IPS DF 6.9 (cell line): ENCODE results near the gene LDLRAD3.

ENCODE experiments used
- DNase-seq: peaks from one replicate; pipeline ENCODE4 v3.0.0-alpha.2; 2013; ENCODE audit warnings: low read depth, low spot score
- H3K27ac ChIP-seq: one replicate; pipeline ENCODE4 v1.5.1; 2013; ENCODE audit warnings: low read length, control low read depth
- H3K27me3 ChIP-seq: 2 replicates; pipeline ENCODE4 v1.6.1; 2013; ENCODE audit warnings: mild to moderate bottlenecking, low read length; ENCODE audit not compliant: control insufficient read depth, insufficient read depth
- H3K36me3 ChIP-seq: 2 replicates; pipeline ENCODE4 v1.6.1; 2013; ENCODE audit warnings: low read length; ENCODE audit not compliant: control insufficient read depth, insufficient read depth
- H3K4me1 ChIP-seq: 2 replicates; pipeline ENCODE4 v1.6.1; 2013; ENCODE audit warnings: low read length; ENCODE audit not compliant: control insufficient read depth, insufficient read depth
- H3K4me3 ChIP-seq: 2 replicates; pipeline ENCODE4 v1.5.1; 2013; ENCODE audit warnings: mild to moderate bottlenecking, low read length
- H3K9me3 ChIP-seq: 2 replicates; pipeline ENCODE4 v1.6.1; 2013; ENCODE audit warnings: low read length, inconsistent platforms; ENCODE audit not compliant: control insufficient read depth, insufficient read depth
- WGBS: extraction: QIAGEN DNeasy Blood & Tissue Kit; methylation state at CpG from one replicate; pipeline ENCODE4 v1.1.7; 2013; ENCODE audit warnings: mixed read lengths, missing lambda C conversion rate; ENCODE audit not compliant: insufficient read length, insufficient coverage; 5-methylcytosine and 5-hydroxymethylcytosine counted together

LDLRAD3 gene

DNA sequence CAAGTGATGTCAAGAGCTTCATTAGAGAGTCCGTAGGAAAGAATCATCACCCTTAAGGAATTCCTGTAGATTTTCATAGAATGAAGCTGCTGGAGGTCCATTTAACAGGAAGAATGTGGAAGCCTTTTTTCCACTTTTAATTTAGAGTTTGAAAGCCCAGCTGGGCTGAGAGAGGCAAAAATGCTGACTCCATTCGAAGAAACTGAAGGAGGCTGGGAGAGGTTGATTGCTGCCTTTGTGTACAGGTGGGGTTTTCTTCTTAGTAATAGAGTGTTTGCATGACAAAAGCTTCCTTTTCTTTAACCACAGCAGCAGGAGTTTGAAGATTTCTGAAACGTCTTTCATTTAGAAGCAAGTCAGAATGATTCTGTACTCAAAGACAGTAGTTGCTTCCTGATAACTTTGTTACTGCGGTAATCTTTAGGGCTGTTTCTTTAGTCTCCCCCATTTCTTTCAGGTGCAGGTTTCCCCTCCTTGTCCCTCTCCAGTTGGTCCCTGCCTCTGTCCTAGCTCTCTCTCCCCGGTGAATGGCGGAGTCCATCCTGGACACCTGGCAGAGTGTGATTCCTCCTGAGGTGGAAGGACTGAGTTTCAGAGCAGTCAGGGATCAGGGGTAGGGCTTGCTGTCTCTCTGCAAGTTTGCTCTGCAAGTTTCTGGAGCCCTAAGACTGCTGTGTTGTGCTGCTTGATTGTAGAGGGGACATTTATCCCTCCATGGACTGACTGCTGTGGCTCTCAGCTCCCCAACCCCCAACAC is 166.2 kb downstream of the LDLRAD3 start:
- H3K9me3 ChIP-seq: no peaks in the 10 kb centered on the region
- peaks cover 9% of the 10 kb centered on the region; the same call in 1 of the 2 replicates for H3K4me1 ChIP-seq
- peak overlapping the region; percentile 90 for H3K27ac ChIP-seq
- no CpG with 5 or more reads among the region's 6 CpGs for WGBS
- peak; percentile 63 for DNase-seq
- H3K4me3 ChIP-seq: no peak overlapping the region
- no peaks in the 10 kb centered on the region for H3K36me3 ChIP-seq
- H3K27me3 ChIP-seq: no peaks in the 10 kb centered on the region

DNA sequence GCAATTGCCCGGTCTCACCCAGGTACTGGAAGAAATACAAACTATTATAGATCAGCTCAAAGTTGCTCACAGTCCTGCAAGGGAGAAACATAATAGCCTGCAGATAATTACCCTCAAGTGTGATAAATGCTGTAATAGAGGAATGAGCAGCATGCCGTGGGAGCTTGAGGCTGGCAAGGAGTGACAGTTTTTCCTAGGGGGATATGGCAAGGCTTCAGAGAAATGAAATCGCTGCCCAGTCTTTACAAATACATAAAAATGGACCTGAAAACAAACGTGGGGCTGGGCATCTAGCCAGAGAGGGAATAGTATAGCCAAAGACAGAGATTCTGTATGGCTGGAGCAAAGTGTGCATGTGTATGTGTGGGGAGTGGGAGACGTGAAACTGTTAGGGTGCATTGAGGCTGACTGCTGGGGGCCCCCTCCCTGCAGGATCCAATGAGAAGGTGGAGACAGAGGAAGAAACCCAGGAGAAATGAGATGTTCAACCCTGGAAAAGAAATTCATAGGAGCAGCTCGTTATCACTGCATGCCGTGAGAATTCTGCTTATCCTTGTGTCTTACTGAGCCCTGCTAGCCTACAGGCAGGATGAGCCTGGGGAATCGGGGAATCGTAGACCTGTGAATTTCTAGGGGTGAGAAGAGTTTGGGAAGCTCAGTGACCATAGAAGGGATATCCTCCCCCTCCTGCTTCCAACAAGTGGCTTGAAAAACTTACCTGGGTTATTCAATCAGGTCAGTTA is 167.0 kb downstream of the LDLRAD3 start:
- Histone ChIP-seq H3K36me3 (0 out of 2 replicates have a peak, but pooled peaks cover 3% of the 10 kb centered on the region), H3K4me3 (no peak overlapping the region), H3K27me3 (no peaks in the 10 kb centered on the region), H3K9me3 (no peaks in the 10 kb centered on the region), H3K27ac (peak overlapping the region; percentile 90), H3K4me1 (peaks cover 3% of the 10 kb centered on the region; the same call in 1 of the 2 replicates)
- DNase-seq: no peak
- WGBS: no CpG with 5 or more reads among the region's 9 CpGs

DNA sequence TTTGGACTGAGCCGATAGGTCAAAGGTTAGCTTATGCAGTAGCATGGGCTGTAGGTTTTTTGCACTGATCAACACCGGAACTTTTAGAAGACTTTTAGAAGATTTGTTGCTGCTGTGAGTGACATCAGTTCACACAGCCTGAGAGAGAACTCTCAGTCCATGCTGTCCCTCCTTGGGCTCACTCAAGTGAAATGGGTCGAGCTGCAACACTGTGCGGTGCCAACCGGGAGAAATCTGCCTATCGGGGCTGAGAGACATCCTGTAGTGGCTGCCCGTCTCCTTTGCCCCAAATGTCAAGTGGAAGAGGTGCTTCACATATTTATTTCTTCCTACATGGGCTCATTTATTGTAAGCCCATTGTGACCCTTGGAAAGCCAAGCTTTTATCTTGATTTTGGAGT is 170.2 kb downstream of the LDLRAD3 start:
- no CpG with 5 or more reads among the region's 7 CpGs for WGBS
- no peaks in the 10 kb centered on the region for H3K9me3 ChIP-seq
- DNase-seq: no peak
- H3K27me3 ChIP-seq: no peaks in the 10 kb centered on the region
- H3K36me3 ChIP-seq: 0 out of 2 replicates have a peak, but pooled peaks cover 3% of the 10 kb centered on the region
- no peak overlapping the region for H3K4me3 ChIP-seq
- H3K27ac ChIP-seq: no peak overlapping the region
- peaks cover 3% of the 10 kb centered on the region; the same call in 1 of the 2 replicates for H3K4me1 ChIP-seq

DNA sequence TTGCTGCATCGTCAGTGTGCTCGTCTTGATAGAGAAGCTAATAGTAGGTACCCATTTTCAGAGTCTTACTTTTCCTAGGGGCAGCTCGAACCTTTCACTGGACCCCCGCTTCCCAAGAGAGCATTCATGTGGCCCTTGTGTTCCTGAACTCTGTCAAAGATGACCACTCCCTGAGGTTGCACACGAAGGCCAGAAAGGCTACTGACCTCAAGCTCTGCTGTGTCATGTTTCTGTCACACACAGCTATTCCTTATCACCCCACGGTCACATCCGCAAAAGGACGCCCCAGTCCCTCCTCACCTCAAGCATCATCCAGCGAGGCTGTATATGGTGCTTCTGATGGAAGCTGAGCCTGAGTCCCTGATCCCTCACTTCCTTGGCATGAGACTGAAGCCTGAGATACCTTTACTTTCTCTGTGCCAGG is 171.5 kb downstream of the LDLRAD3 start:
- Histone ChIP-seq H3K4me3 (no peak overlapping the region), H3K36me3 (0 out of 2 replicates have a peak, but pooled peaks cover 3% of the 10 kb centered on the region), H3K4me1 (peaks cover 2% of the 10 kb centered on the region; the same call in 1 of the 2 replicates), H3K27ac (no peak overlapping the region), H3K9me3 (no peaks in the 10 kb centered on the region), H3K27me3 (no peaks in the 10 kb centered on the region)
- no CpG with 5 or more reads among the region's 9 CpGs for whole genome bisulfite sequencing
- DNase-seq: no peak

DNA sequence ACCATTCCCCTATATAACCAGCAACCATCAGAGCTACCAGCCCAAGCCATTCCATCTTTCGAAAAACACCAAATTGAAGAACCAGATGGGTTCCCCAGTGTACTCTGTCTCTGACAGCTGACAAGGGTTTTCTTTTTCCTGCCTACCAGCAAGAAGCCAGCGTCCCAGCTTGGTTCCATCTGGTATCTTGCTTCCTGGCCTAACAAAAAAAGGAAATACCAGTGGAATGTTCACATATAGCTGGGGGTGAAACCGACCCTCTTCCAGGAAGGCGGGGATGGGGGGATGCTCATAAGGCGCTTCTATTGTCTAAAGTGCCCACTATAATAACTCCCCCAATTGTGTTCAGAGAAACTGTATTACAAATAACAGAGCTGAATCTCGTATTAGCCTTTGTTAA is 172.3 kb downstream of the LDLRAD3 start:
- Histone ChIP-seq H3K9me3 (no peaks in the 10 kb centered on the region), H3K36me3 (0 out of 2 replicates have a peak, but pooled peaks cover 3% of the 10 kb centered on the region), H3K4me1 (no peaks in the 10 kb centered on the region), H3K4me3 (no peak overlapping the region), H3K27me3 (no peaks in the 10 kb centered on the region), H3K27ac (no peak overlapping the region)
- no peak for DNase-seq
- no CpG with 5 or more reads among the region's 6 CpGs for WGBS

DNA sequence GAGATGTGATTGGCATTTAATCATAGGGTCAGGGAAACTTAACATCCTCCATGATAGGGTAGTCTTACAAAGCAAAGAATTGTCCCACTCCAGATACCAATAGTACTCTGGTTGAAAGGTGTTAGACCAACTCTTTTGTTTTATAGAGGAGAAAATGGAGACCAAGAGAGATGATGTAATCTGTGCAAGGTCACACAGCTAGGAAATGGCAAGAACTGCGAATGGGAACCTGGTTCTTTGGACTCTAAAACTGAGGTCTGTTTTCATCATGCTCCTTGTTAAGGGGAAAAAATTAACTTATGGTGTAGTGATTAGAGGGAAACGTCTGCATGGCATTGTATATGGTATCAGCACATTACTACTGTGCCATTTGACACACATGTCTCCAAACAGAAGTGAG is 174.2 kb downstream of the LDLRAD3 start:
- Histone ChIP-seq H3K27ac (no peak overlapping the region), H3K4me3 (no peak overlapping the region), H3K36me3 (0 out of 2 replicates have a peak, but pooled peaks cover 3% of the 10 kb centered on the region), H3K27me3 (no peaks in the 10 kb centered on the region), H3K9me3 (no peaks in the 10 kb centered on the region), H3K4me1 (no peaks in the 10 kb centered on the region)
- DNase-seq: no peak
- WGBS: no CpG with 5 or more reads among the region's 2 CpGs

DNA sequence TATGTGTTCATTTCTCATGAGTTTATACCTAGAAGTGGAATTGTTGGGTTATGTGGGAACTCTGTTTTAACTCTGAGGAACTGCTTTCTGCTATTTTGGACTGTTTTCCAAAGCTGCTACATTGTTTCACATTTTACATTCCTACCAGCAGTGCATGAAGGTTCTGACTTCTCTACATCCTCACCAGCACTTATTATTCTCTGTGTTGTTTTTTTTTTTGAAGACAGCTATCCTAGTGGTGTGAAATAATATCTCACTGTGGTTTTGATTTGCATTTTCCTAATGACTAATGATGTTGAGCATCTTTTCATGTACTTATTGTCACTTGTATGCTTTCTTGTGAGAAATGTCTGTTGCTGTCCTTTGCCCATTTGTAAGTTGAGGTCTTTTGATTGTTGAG is 175.4 kb downstream of the LDLRAD3 start:
- H3K4me3 ChIP-seq: no peak overlapping the region
- no peak overlapping the region for H3K27ac ChIP-seq
- H3K9me3 ChIP-seq: no peaks in the 10 kb centered on the region
- 0 out of 2 replicates have a peak, but pooled peaks cover 3% of the 10 kb centered on the region for H3K36me3 ChIP-seq
- no peak for DNase-seq
- no peaks in the 10 kb centered on the region for H3K27me3 ChIP-seq
- H3K4me1 ChIP-seq: no peaks in the 10 kb centered on the region

DNA sequence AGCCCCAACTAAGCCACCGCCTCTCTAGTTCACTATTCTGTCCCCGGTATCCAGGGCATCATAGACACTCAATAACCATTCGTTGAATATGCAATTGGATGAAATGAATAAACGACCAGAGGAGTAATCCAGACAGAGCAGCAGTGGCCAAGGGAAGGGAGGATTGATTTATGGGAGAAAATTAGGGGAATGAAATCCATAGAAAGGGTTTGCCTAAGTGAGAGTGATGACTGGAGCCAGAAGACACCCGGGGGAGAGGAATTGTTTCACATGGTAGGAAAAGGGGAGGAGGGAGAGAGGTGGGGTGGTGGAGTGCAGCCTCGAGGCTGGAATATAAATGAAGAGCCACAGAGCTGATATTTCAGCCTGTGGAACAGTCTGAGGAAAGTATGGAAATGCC is 177.2 kb downstream of the LDLRAD3 start:
- no CpG with 5 or more reads among the region's 6 CpGs for WGBS
- H3K4me3 ChIP-seq: no peak overlapping the region
- no peak overlapping the region for H3K27ac ChIP-seq
- H3K9me3 ChIP-seq: no peaks in the 10 kb centered on the region
- DNase-seq: no peak
- no peaks in the 10 kb centered on the region for H3K36me3 ChIP-seq
- no peaks in the 10 kb centered on the region for H3K4me1 ChIP-seq
- no peaks in the 10 kb centered on the region for H3K27me3 ChIP-seq

DNA sequence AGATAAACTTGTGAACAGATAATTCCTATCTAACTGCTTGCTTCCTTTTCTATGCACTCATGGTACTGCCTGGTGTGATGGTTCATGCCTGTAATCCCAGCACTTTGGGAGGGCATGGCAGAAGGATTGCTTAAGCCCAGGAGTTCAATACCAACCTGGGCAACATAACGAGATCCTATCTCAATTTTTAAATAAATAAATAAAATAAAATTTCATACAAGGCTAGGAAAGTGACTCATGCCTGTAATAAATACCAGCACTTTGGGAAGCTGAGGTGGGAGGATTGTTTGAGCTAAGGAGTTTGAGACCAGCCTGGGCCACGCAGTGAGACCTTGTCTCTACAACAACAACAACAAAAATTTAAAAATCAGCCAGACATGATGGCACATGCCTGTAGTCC is 178.8 kb downstream of the LDLRAD3 start:
- no peak overlapping the region for H3K27ac ChIP-seq
- no peak for DNase-seq
- H3K9me3 ChIP-seq: no peaks in the 10 kb centered on the region
- no peak overlapping the region for H3K4me3 ChIP-seq
- WGBS: no CpG with 5 or more reads among the region's 2 CpGs
- no peaks in the 10 kb centered on the region for H3K4me1 ChIP-seq
- H3K36me3 ChIP-seq: no peaks in the 10 kb centered on the region
- no peaks in the 10 kb centered on the region for H3K27me3 ChIP-seq

DNA sequence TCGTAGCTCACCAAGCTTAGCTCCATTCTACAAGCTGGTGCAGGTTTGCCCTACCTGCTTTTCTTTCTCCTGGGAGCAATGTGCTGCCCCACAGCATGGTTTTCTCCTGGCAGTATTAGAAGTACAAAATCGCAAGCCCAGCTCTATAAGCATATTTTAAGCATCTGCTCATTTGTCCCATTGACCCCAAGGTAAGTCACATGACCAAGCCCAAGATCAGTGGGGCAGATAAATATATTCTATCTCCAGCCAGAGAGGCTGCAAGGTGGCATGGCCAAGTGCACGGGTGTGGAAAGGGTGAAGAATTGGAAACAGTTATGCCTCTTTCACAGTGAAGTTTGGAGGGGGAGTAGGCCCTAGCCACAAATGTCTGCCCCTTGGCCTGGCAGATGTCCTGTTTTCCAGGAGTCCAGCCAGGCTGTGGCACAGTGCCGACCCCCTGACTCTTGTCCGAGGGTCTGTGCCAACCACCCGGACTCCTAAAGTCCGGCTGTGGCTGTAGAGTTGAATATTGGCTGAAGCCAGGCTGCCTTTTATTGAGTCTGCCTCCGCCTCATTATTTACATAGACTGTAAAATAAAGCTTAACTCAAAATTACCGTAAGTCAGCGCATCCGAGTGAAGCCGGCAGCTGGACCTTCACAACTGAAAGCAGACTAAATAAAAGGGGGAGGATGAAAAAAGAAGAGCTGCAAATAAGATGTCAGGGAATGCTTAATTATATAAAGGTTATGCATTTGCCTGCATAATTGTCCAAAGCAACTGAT is 179.7 kb downstream of the LDLRAD3 start:
- Histone ChIP-seq H3K27ac (no peak overlapping the region), H3K36me3 (no peaks in the 10 kb centered on the region), H3K4me1 (no peaks in the 10 kb centered on the region), H3K27me3 (no peaks in the 10 kb centered on the region), H3K9me3 (no peaks in the 10 kb centered on the region), H3K4me3 (no peak overlapping the region)
- WGBS: no CpG with 5 or more reads among the region's 12 CpGs
- DNase-seq: no peak
